ENCODE measurements around the gene MXRA8. TPM values are rescaled to one million over a fixed set of nuclear protein-coding genes. Genes with fewer than 3 reads are reported as not detected.

The MXRA8 gene
- total and polyA plus RNA-seq, 8 donors: 1.6 to 35.8 (median 11.7) TPM

GRCh38 chr1:1303736-1304135 lies 54.6 kb downstream of the MXRA8 start:
- peaks cover 7 to 24% (median 22%) of the 10 kb centered on the region in 3 donors for H3K4me1 ChIP-seq
- H3K9me3 ChIP-seq: no peaks in the 10 kb centered on the region
- ATAC-seq (no peak), FAIRE-seq (no peak), DNase-seq (no peak)
- no peaks in the 10 kb centered on the region for H3K36me3 ChIP-seq
- 85 to 86% methylated on average over 13 of the region's 13 CpGs for WGBS, 2 donors
- H3K27ac ChIP-seq: no peak overlapping the region
- intact Hi-C loops (cut with DNase I): no loop called here
- no peak overlapping the region for H3K4me3 ChIP-seq
- H3K27me3 ChIP-seq: no peaks in the 10 kb centered on the region
- no peak for TF ChIP-seq CTCF (IDR thresholded peaks at IDR 0.05)

GRCh38 chr1:1302951-1303509 lies 55.3 kb downstream of the MXRA8 start:
- no peaks in the 10 kb centered on the region for H3K27me3 ChIP-seq
- no peak for TF ChIP-seq CTCF (IDR thresholded peaks at IDR 0.05)
- intact Hi-C loops (cut with DNase I): no loop called here
- H3K27ac ChIP-seq: no peak overlapping the region
- FAIRE-seq (no peak), ATAC-seq (no peak), DNase-seq (no peak)
- no peaks in the 10 kb centered on the region for H3K9me3 ChIP-seq
- H3K4me1 ChIP-seq: peaks cover 7 to 24% (median 22%) of the 10 kb centered on the region in 3 donors
- 89 to 94% methylated on average over 23 to 31 of the region's 31 CpGs for WGBS, 2 donors
- H3K36me3 ChIP-seq: no peaks in the 10 kb centered on the region
- no peak overlapping the region for H3K4me3 ChIP-seq

Small RNA genes within 50 kb of the gene (microRNA-seq; reads per million reads assigned to microRNA genes)
- gene MIR6727 (0 to 0.39 reads per million in 2 donors), gene MIR6808 (0 reads per million in 2 donors)

Other genes with a start within 250 kb of the MXRA8 start
- gene C1orf159, start 242.5 kb downstream of the MXRA8 start, total RNA-seq: 1 to 10 TPM; 3.0 to 6.7 (median 4.0) TPM
- gene C1orf159, start 242.5 kb downstream of the MXRA8 start, polyA plus RNA-seq: 10 to 100 TPM; 20.9 to 30.7 TPM
- under 1 TPM in 5 of 6 donors, not detected in 1; 0.20 to 0.51 (median 0.38) TPM for gene TTLL10, start 184.7 kb downstream of the MXRA8 start, total RNA-seq
- gene TTLL10, start 184.7 kb downstream of the MXRA8 start, polyA plus RNA-seq: 1 to 10 TPM; 1.0 to 1.6 TPM
- gene TNFRSF18, start 152.0 kb downstream of the MXRA8 start, total RNA-seq: under 1 TPM in 3 of 6 donors, not detected in 3; 0.32 to 0.34 (median 0.34) TPM
- 1 to 10 TPM; 1.1 to 1.2 TPM for gene TNFRSF18, start 152.0 kb downstream of the MXRA8 start, polyA plus RNA-seq
- gene TNFRSF4, start 144.4 kb downstream of the MXRA8 start, total RNA-seq: 1 to 10 TPM in 3 of 6 donors, under 1 TPM in 3; 0.26 to 1.6 (median 0.86) TPM
- gene TNFRSF4, start 144.4 kb downstream of the MXRA8 start, polyA plus RNA-seq: 1 to 10 TPM; 2.8 to 5.0 TPM
- 10 to 100 TPM; 68.3 to 99.4 (median 74.2) TPM for gene SDF4, start 126.6 kb downstream of the MXRA8 start, total RNA-seq
- 10 to 100 TPM; 74.0 to 96.6 TPM for gene SDF4, start 126.6 kb downstream of the MXRA8 start, polyA plus RNA-seq
- 10 to 100 TPM in 3 of 6 donors, 1 to 10 TPM in 3; 6.2 to 13.4 (median 9.0) TPM for gene B3GALT6, start 126.3 kb downstream of the MXRA8 start, total RNA-seq
- 1 to 10 TPM; 8.7 to 8.9 TPM for gene B3GALT6, start 126.3 kb downstream of the MXRA8 start, polyA plus RNA-seq
- gene C1QTNF12, start 111.8 kb downstream of the MXRA8 start, total RNA-seq: 1 to 10 TPM in 3 of 6 donors, under 1 TPM in 3; 0.43 to 1.7 (median 0.93) TPM
- 1 to 10 TPM; 2.5 to 4.8 TPM for gene C1QTNF12, start 111.8 kb downstream of the MXRA8 start, polyA plus RNA-seq
- 10 to 100 TPM; 20.8 to 30.4 (median 22.3) TPM for gene UBE2J2, start 84.7 kb downstream of the MXRA8 start, total RNA-seq
- 10 to 100 TPM; 34.1 to 44.5 TPM for gene UBE2J2, start 84.7 kb downstream of the MXRA8 start, polyA plus RNA-seq
- 1 to 10 TPM in 5 of 6 donors, under 1 TPM in 1; 0.66 to 6.1 (median 1.6) TPM for gene SCNN1D, start 78.1 kb downstream of the MXRA8 start, total RNA-seq
- gene SCNN1D, start 78.1 kb downstream of the MXRA8 start, polyA plus RNA-seq: 10 to 100 TPM; 20.6 to 22.0 TPM
- gene ACAP3, start 50.6 kb downstream of the MXRA8 start, total RNA-seq: 10 to 100 TPM; 15.2 to 31.4 (median 18.7) TPM
- gene ACAP3, start 50.6 kb downstream of the MXRA8 start, polyA plus RNA-seq: 100 to 1,000 TPM in 1 of 2 donors, 10 to 100 TPM in 1; 76.0 to 133 TPM
- gene PUSL1, start 50.0 kb downstream of the MXRA8 start, total RNA-seq: 10 to 100 TPM in 2 of 6 donors, 1 to 10 TPM in 4; 7.5 to 11.3 (median 9.7) TPM
- gene PUSL1, start 50.0 kb downstream of the MXRA8 start, polyA plus RNA-seq: 10 to 100 TPM; 14.6 to 23.2 TPM
- 10 to 100 TPM; 33.4 to 60.5 (median 56.8) TPM for gene INTS11, start 33.9 kb downstream of the MXRA8 start, total RNA-seq
- gene INTS11, start 33.9 kb downstream of the MXRA8 start, polyA plus RNA-seq: 100 to 1,000 TPM; 268 to 311 TPM
- 10 to 100 TPM in 5 of 6 donors, 1 to 10 TPM in 1; 8.0 to 14.8 (median 10.7) TPM for gene CPTP, start 33.8 kb downstream of the MXRA8 start, total RNA-seq
- gene CPTP, start 33.8 kb downstream of the MXRA8 start, polyA plus RNA-seq: 10 to 100 TPM; 11.3 to 22.0 TPM
- under 1 TPM; 0.04 to 0.41 (median 0.08) TPM for gene TAS1R3, start 27.3 kb downstream of the MXRA8 start, total RNA-seq
- under 1 TPM; 0.21 to 0.34 TPM for gene TAS1R3, start 27.3 kb downstream of the MXRA8 start, polyA plus RNA-seq
- gene DVL1, start 9.1 kb downstream of the MXRA8 start, total RNA-seq: 10 to 100 TPM; 30.6 to 54.0 (median 48.3) TPM
- gene DVL1, start 9.1 kb downstream of the MXRA8 start, polyA plus RNA-seq: 100 to 1,000 TPM in 1 of 2 donors, 10 to 100 TPM in 1; 80.5 to 103 TPM
- 10 to 100 TPM; 52.8 to 83.8 (median 57.7) TPM for gene AURKAIP1, start 16.7 kb upstream of the MXRA8 start, total RNA-seq
- 100 to 1,000 TPM; 150 to 161 TPM for gene AURKAIP1, start 16.7 kb upstream of the MXRA8 start, polyA plus RNA-seq
- 100 to 1,000 TPM in 1 of 6 donors, 10 to 100 TPM in 5; 49.2 to 124 (median 77.1) TPM for gene CCNL2, start 40.8 kb upstream of the MXRA8 start, total RNA-seq
- gene CCNL2, start 40.8 kb upstream of the MXRA8 start, polyA plus RNA-seq: 100 to 1,000 TPM; 270 to 409 TPM
- 10 to 100 TPM; 42.1 to 71.8 (median 49.1) TPM for gene MRPL20, start 48.7 kb upstream of the MXRA8 start, total RNA-seq
- gene MRPL20, start 48.7 kb upstream of the MXRA8 start, polyA plus RNA-seq: 100 to 1,000 TPM in 1 of 2 donors, 10 to 100 TPM in 1; 69.0 to 121 TPM
- gene ANKRD65, start 62.7 kb upstream of the MXRA8 start, total RNA-seq: 10 to 100 TPM in 3 of 6 donors, 1 to 10 TPM in 3; 2.3 to 16.1 (median 10.7) TPM
- 10 to 100 TPM; 22.1 to 41.8 TPM for gene ANKRD65, start 62.7 kb upstream of the MXRA8 start, polyA plus RNA-seq
- gene VWA1, start 77.1 kb upstream of the MXRA8 start, total RNA-seq: 100 to 1,000 TPM in 2 of 6 donors, 10 to 100 TPM in 4; 25.4 to 138 (median 52.9) TPM
- 10 to 100 TPM; 53.3 to 58.7 TPM for gene VWA1, start 77.1 kb upstream of the MXRA8 start, polyA plus RNA-seq
- 1 to 10 TPM; 2.4 to 9.5 (median 5.8) TPM for gene ATAD3C, start 91.1 kb upstream of the MXRA8 start, total RNA-seq
- 10 to 100 TPM; 11.4 to 22.0 TPM for gene ATAD3C, start 91.1 kb upstream of the MXRA8 start, polyA plus RNA-seq
- gene ATAD3B, start 113.2 kb upstream of the MXRA8 start, total RNA-seq: 10 to 100 TPM in 4 of 6 donors, 1 to 10 TPM in 2; 4.4 to 14.1 (median 11.5) TPM
- gene ATAD3B, start 113.2 kb upstream of the MXRA8 start, polyA plus RNA-seq: 10 to 100 TPM; 57.2 to 78.9 TPM
- 10 to 100 TPM in 5 of 6 donors, 1 to 10 TPM in 1; 8.0 to 18.0 (median 14.8) TPM for gene ATAD3A, start 153.6 kb upstream of the MXRA8 start, total RNA-seq
- gene ATAD3A, start 153.6 kb upstream of the MXRA8 start, polyA plus RNA-seq: 10 to 100 TPM; 22.5 to 33.8 TPM
- gene TMEM240, start 182.1 kb upstream of the MXRA8 start, total RNA-seq: 1 to 10 TPM in 1 of 6 donors, under 1 TPM in 4, not detected in 1; 0.22 to 1.0 (median 0.49) TPM
- gene TMEM240, start 182.1 kb upstream of the MXRA8 start, polyA plus RNA-seq: 1 to 10 TPM; 2.5 to 3.6 TPM
- gene SSU72, start 216.3 kb upstream of the MXRA8 start, total RNA-seq: 10 to 100 TPM; 49.2 to 63.2 (median 54.4) TPM
- gene SSU72, start 216.3 kb upstream of the MXRA8 start, polyA plus RNA-seq: 10 to 100 TPM; 57.9 to 74.3 TPM
- 1 to 10 TPM in 2 of 6 donors, under 1 TPM in 4; 0.28 to 2.4 (median 0.71) TPM for gene FNDC10, start 241.6 kb upstream of the MXRA8 start, total RNA-seq
- 1 to 10 TPM; 1.6 to 2.3 TPM for gene FNDC10, start 241.6 kb upstream of the MXRA8 start, polyA plus RNA-seq